ENCODE data around the gene RAET1E.
"Not testable (repeated sequence)": the region's sequence is repeated elsewhere in the genome, so short reads cannot be mapped to it uniquely, and the experiment has no call there.

- not testable (repeated sequence) for TF ChIP-seq EZH2 (IDR thresholded peaks at IDR 0.05; ENCODE audit: low read depth, unreplicated experiment); NANOG (IDR thresholded peaks at IDR 0.05; ENCODE audit: borderline replicate concordance); ZNF462 (CRISPR knock-in tag; IDR thresholded peaks at IDR 0.05); CTCF (conservative IDR thresholded peaks at IDR 0.05; ENCODE audit: low read depth in 2 of 2); ZNF331 (CRISPR knock-in tag; IDR thresholded peaks at IDR 0.05; ENCODE audit: low read depth); EZH2phosphoT487 (IDR thresholded peaks at IDR 0.05; ENCODE audit: unreplicated experiment); POLR2AphosphoS5 (IDR thresholded peaks at IDR 0.05; ENCODE audit: low read depth)
Observed at GRCh38 chr6:149922091-149922490, 24.2 kb upstream of the RAET1E start.
